HCT116 (cell line): ENCODE results near the gene WASF2.

Experiments used
- CEBPB ChIP-seq: IDR thresholded peaks from 2 replicates; pipeline ENCODE4 v1.6.1; 2012; ENCODE audit warnings: low read depth
- EZH2 ChIP-seq: fragments of 200-600 bp; sonication (generic); IDR thresholded peaks from 2 replicates; pipeline ENCODE4 v1.6.1; 2017; ENCODE audit warnings: antibody characterized with exemption, mixed run types
- JUND ChIP-seq: IDR thresholded peaks from 2 replicates; pipeline ENCODE4 v1.6.1; 2012
- POLR2A ChIP-seq: IDR thresholded peaks from 2 replicates; pipeline ENCODE4 v1.7.0; 2011; ENCODE audit warnings: borderline replicate concordance; ENCODE audit not compliant: insufficient read depth, insufficient read length; ENCODE audit errors: extremely low read depth
- POLR2AphosphoS5 ChIP-seq: IDR thresholded peaks from 2 replicates; pipeline ENCODE4 v1.6.1; 2011; ENCODE audit warnings: mild to moderate bottlenecking, low read depth, low read length, moderate library complexity
- RAD21 ChIP-seq: IDR thresholded peaks from 2 replicates; pipeline ENCODE4 v1.6.1; 2012; ENCODE audit warnings: low read depth, mild to moderate bottlenecking
- REST ChIP-seq: IDR thresholded peaks from 2 replicates; pipeline ENCODE4 v1.6.1; 2012; ENCODE audit warnings: low read depth
- YY1 ChIP-seq: IDR thresholded peaks from 2 replicates; pipeline ENCODE4 v1.6.1; 2011; ENCODE audit warnings: low read length, low read depth, moderate library complexity, mild to moderate bottlenecking; ENCODE audit not compliant: insufficient replicate concordance; ENCODE audit errors: extremely low read depth
- TF ChIP-seq, protein P1 (sequence below), 3 experiments: fragments of 200-600 bp in 1 of 3; sonication (generic) in 1 of 3; IDR thresholded peaks in 2 of 3; conservative IDR thresholded peaks in 1 of 3; 2 replicates each; pipeline ENCODE4 v1.5.1; 2012 to 2017; ENCODE audit warnings: low read depth in 2 of 3, low read length in 2 of 3, antibody characterized with exemption in 1 of 3, borderline replicate concordance in 1 of 3, control low read depth in 1 of 3, mild to moderate bottlenecking in 1 of 3, mixed read lengths in 1 of 3, mixed run types in 1 of 3, moderate library complexity in 1 of 3; ENCODE audit not compliant: insufficient read depth in 1 of 3

- TF ChIP-seq, protein P1, sequence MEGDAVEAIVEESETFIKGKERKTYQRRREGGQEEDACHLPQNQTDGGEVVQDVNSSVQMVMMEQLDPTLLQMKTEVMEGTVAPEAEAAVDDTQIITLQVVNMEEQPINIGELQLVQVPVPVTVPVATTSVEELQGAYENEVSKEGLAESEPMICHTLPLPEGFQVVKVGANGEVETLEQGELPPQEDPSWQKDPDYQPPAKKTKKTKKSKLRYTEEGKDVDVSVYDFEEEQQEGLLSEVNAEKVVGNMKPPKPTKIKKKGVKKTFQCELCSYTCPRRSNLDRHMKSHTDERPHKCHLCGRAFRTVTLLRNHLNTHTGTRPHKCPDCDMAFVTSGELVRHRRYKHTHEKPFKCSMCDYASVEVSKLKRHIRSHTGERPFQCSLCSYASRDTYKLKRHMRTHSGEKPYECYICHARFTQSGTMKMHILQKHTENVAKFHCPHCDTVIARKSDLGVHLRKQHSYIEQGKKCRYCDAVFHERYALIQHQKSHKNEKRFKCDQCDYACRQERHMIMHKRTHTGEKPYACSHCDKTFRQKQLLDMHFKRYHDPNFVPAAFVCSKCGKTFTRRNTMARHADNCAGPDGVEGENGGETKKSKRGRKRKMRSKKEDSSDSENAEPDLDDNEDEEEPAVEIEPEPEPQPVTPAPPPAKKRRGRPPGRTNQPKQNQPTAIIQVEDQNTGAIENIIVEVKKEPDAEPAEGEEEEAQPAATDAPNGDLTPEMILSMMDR (IDR thresholded peaks at IDR 0.05 in 2 of 3, conservative IDR thresholded peaks at IDR 0.05 in 1 of 3; ENCODE audit: borderline replicate concordance in 1 of 3, insufficient read depth in 1 of 3, low read depth in 2 of 3, low read length in 2 of 3), result peak in 2 of 3 experiments; percentile 35 to 47; a peak in 4 of 6 replicates
- TF ChIP-seq POLR2AphosphoS5 (no peak), EZH2 (no peak), POLR2A (no peak), JUND (no peak), YY1 (no peak), REST (no peak), CEBPB (no peak), RAD21 (0 out of 2 replicates have a peak, but pooled peaks have one; percentile 21)
Observed at GRCh38 chr1:27392778-27393635, 97.0 kb downstream of the WASF2 start.
